HepG2 (cell line): ENCODE data around the gene PLVAP. TPM values are rescaled to one million over a fixed set of nuclear protein-coding genes. Genes with fewer than 3 reads are reported as not detected.

Experiments
- BRCA1 ChIP-seq: sonication (generic); formaldehyde crosslinking; IDR thresholded peaks from 2 replicates; pipeline ENCODE4 v1.4.0; 2020; ENCODE audit warnings: missing genetic modification reagents
- CAMTA2 ChIP-seq: sonication (generic); formaldehyde crosslinking; IDR thresholded peaks from 2 replicates; pipeline ENCODE4 v1.4.0; 2020; ENCODE audit warnings: mild to moderate bottlenecking, missing genetic modification reagents, borderline replicate concordance
- FOXA1 ChIP-seq, 2 experiments: fragments of 450-650 bp in 1 of 2; sonication (generic) in 1 of 2; formaldehyde crosslinking in 1 of 2; IDR thresholded peaks; 2 replicates each; pipeline versions ENCODE4 v1.4.0 to v1.6.1; 2016 to 2020; ENCODE audit warnings: missing genetic modification reagents in 1 of 2
- FOXK1 ChIP-seq: sonication (generic); formaldehyde crosslinking; IDR thresholded peaks from 2 replicates; pipeline ENCODE4 v1.4.0; 2020; ENCODE audit warnings: low read depth, missing genetic modification reagents, borderline replicate concordance
- FOXK2 ChIP-seq: fragments of 450-650 bp; IDR thresholded peaks from 2 replicates; pipeline ENCODE4 v1.6.1; 2016
- HNRNPK ChIP-seq: fragments of 200-400 bp; formaldehyde crosslinking; IDR thresholded peaks from 2 replicates; pipeline ENCODE4 v1.6.1; 2018; ENCODE audit warnings: low read length, low read depth, moderate library complexity, mild to moderate bottlenecking; ENCODE audit not compliant: poor library complexity, severe bottlenecking
- ISL2 ChIP-seq: sonication (generic); formaldehyde crosslinking; IDR thresholded peaks from 2 replicates; pipeline ENCODE4 v1.5.0; 2020; ENCODE audit warnings: missing genetic modification reagents
- KDM5B ChIP-seq: sonication (generic); formaldehyde crosslinking; IDR thresholded peaks from 2 replicates; pipeline ENCODE4 v1.4.0; 2020; ENCODE audit warnings: missing genetic modification reagents, mild to moderate bottlenecking, borderline replicate concordance
- KLF15 ChIP-seq: sonication (generic); formaldehyde crosslinking; IDR thresholded peaks from 2 replicates; pipeline ENCODE4 v1.8.1; 2023; ENCODE audit warnings: borderline replicate concordance, mild to moderate bottlenecking, inconsistent platforms, missing genetic modification reagents, mixed read lengths
- KMT2B ChIP-seq: IDR thresholded peaks from 2 replicates; pipeline ENCODE4 v1.6.1; 2016; ENCODE audit warnings: missing genetic modification reagents, missing compliant biosample characterization
- RBFOX2 ChIP-seq: fragments of 200-400 bp; formaldehyde crosslinking; IDR thresholded peaks from 2 replicates; pipeline ENCODE4 v1.6.1; 2017; ENCODE audit warnings: low read depth, mild to moderate bottlenecking, low read length
- SKI ChIP-seq: fragments of 450-650 bp; IDR thresholded peaks from one replicate; pipeline ENCODE4 v1.6.1; 2018; ENCODE audit warnings: mild to moderate bottlenecking; ENCODE audit not compliant: partially characterized antibody
- SRSF4 ChIP-seq: fragments of 200-400 bp; formaldehyde crosslinking; IDR thresholded peaks from one replicate; pipeline ENCODE4 v1.6.1; 2018; ENCODE audit warnings: mild to moderate bottlenecking, low read depth, low read length, moderate library complexity; ENCODE audit not compliant: poor library complexity, severe bottlenecking
- ZNF292 ChIP-seq: sonication (generic); formaldehyde crosslinking; IDR thresholded peaks from 2 replicates; pipeline ENCODE4 v1.8.1; 2022; ENCODE audit warnings: mild to moderate bottlenecking, low read depth, missing genetic modification reagents, borderline replicate concordance
- ZNF317 ChIP-seq: sonication (generic); formaldehyde crosslinking; IDR thresholded peaks from 2 replicates; pipeline ENCODE4 v1.5.0; 2020; ENCODE audit warnings: mild to moderate bottlenecking, missing genetic modification reagents
- ZNF354B ChIP-seq: sonication (generic); formaldehyde crosslinking; IDR thresholded peaks from 2 replicates; pipeline ENCODE4 v1.8.0; 2022; ENCODE audit warnings: mild to moderate bottlenecking, missing genetic modification reagents
- ZNF607 ChIP-seq: sonication (generic); formaldehyde crosslinking; IDR thresholded peaks from 2 replicates; pipeline ENCODE4 v1.5.1; 2020; ENCODE audit warnings: missing genetic modification reagents, mild to moderate bottlenecking, borderline replicate concordance
- ZNF709 ChIP-seq: sonication (generic); formaldehyde crosslinking; IDR thresholded peaks from 2 replicates; pipeline ENCODE4 v1.5.0; 2020; ENCODE audit warnings: mild to moderate bottlenecking, missing genetic modification reagents
- ZNF800 ChIP-seq: sonication (generic); formaldehyde crosslinking; IDR thresholded peaks from 2 replicates; pipeline ENCODE4 v1.4.0; 2020; ENCODE audit warnings: missing genetic modification reagents
- polyA plus RNA-seq, 8 experiments: library from polyadenylated mRNA; depleted of rRNA in 3 of 8; stranded (reverse) in 7 of 8; unstranded in 1 of 8; fragments of >200 nt; fragmentation: Illumina TruSeq in 4 of 8; extraction: Trizol in 4 of 8; gene quantifications; 2 replicates each; pipeline versions ENCODE4 v1.2.1 to v1.2.3, GENCODE V29; 2011 to 2016; ENCODE audit warnings: low read depth in 4 of 8, missing spikeins in 1 of 8, mixed read lengths in 1 of 8; ENCODE audit not compliant: insufficient read depth in 1 of 8
- total RNA-seq, 5 experiments: library from RNA; depleted of rRNA; stranded (reverse); fragments of >200 nt; fragmentation: Illumina TruSeq; extraction: Trizol; gene quantifications; 2 replicates each; pipeline ENCODE4 v1.2.3, GENCODE V29; 2016; ENCODE audit warnings: low read depth in 1 of 5
- TF ChIP-seq, protein P1 (sequence below): IDR thresholded peaks from 2 replicates; pipeline ENCODE4 v1.6.1; 2016; ENCODE audit warnings: low read depth, borderline replicate concordance
- TF ChIP-seq, protein P2 (sequence below): sonication (generic); formaldehyde crosslinking; conservative IDR thresholded peaks from 2 replicates; pipeline ENCODE4 v1.8.0; 2022; ENCODE audit warnings: low read depth, missing genetic modification reagents
- TF ChIP-seq, protein P3 (sequence below): sonication (generic); formaldehyde crosslinking; IDR thresholded peaks from 2 replicates; pipeline ENCODE4 v1.5.1; 2020; ENCODE audit warnings: mild to moderate bottlenecking, missing genetic modification reagents, moderate library complexity

The PLVAP gene
- total and polyA plus RNA-seq, 2 of the 13 experiments (the other 11 are each of a cell fraction or from before 2014, with no cell fraction given) = 0.26 TPM; not detected in 1

- no peak for TF ChIP-seq KLF15
- no peak for TF ChIP-seq KMT2B (CRISPR knock-in tag)
- no peak for TF ChIP-seq BRCA1 (CRISPR knock-in tag)
- no peak for TF ChIP-seq HNRNPK
- TF ChIP-seq SRSF4 = no peak
- TF ChIP-seq SKI = no peak
- TF ChIP-seq CAMTA2 = no peak
- TF ChIP-seq ZNF292 (CRISPR knock-in tag) = 0 out of 2 replicates have a peak, but pooled peaks have one; percentile 11
- TF ChIP-seq, protein P1, sequence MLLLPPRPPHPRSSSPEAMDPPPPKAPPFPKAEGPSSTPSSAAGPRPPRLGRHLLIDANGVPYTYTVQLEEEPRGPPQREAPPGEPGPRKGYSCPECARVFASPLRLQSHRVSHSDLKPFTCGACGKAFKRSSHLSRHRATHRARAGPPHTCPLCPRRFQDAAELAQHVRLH (CRISPR knock-in tag) = no peak
- TF ChIP-seq FOXK2 = no peak
- no peak for TF ChIP-seq ZNF317 (CRISPR knock-in tag)
- TF ChIP-seq, protein P2, sequence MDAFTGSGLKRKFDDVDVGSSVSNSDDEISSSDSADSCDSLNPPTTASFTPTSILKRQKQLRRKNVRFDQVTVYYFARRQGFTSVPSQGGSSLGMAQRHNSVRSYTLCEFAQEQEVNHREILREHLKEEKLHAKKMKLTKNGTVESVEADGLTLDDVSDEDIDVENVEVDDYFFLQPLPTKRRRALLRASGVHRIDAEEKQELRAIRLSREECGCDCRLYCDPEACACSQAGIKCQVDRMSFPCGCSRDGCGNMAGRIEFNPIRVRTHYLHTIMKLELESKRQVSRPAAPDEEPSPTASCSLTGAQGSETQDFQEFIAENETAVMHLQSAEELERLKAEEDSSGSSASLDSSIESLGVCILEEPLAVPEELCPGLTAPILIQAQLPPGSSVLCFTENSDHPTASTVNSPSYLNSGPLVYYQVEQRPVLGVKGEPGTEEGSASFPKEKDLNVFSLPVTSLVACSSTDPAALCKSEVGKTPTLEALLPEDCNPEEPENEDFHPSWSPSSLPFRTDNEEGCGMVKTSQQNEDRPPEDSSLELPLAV (CRISPR knock-in tag) = no peak
- peak; percentile 74 for TF ChIP-seq RBFOX2
- TF ChIP-seq KDM5B (CRISPR knock-in tag) = 0 out of 2 replicates have a peak, but pooled peaks have one; percentile 43
- TF ChIP-seq ZNF709 = no peak
- peak; percentile 48; the same call in 1 of the 2 replicates for TF ChIP-seq ZNF607 (CRISPR knock-in tag)
- no peak for TF ChIP-seq ISL2 (CRISPR knock-in tag)
- TF ChIP-seq ZNF354B (CRISPR knock-in tag) = no peak
- TF ChIP-seq FOXK1 (CRISPR knock-in tag) = no peak
- TF ChIP-seq, protein P3, sequence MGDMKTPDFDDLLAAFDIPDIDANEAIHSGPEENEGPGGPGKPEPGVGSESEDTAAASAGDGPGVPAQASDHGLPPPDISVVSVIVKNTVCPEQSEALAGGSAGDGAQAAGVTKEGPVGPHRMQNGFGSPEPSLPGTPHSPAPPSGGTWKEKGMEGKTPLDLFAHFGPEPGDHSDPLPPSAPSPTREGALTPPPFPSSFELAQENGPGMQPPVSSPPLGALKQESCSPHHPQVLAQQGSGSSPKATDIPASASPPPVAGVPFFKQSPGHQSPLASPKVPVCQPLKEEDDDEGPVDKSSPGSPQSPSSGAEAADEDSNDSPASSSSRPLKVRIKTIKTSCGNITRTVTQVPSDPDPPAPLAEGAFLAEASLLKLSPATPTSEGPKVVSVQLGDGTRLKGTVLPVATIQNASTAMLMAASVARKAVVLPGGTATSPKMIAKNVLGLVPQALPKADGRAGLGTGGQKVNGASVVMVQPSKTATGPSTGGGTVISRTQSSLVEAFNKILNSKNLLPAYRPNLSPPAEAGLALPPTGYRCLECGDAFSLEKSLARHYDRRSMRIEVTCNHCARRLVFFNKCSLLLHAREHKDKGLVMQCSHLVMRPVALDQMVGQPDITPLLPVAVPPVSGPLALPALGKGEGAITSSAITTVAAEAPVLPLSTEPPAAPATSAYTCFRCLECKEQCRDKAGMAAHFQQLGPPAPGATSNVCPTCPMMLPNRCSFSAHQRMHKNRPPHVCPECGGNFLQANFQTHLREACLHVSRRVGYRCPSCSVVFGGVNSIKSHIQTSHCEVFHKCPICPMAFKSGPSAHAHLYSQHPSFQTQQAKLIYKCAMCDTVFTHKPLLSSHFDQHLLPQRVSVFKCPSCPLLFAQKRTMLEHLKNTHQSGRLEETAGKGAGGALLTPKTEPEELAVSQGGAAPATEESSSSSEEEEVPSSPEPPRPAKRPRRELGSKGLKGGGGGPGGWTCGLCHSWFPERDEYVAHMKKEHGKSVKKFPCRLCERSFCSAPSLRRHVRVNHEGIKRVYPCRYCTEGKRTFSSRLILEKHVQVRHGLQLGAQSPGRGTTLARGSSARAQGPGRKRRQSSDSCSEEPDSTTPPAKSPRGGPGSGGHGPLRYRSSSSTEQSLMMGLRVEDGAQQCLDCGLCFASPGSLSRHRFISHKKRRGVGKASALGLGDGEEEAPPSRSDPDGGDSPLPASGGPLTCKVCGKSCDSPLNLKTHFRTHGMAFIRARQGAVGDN = peak; percentile 38; the same call in 1 of the 2 replicates
- TF ChIP-seq ZNF800 = no peak
- TF ChIP-seq FOXA1 (IDR thresholded peaks at IDR 0.05) = no peak
- TF ChIP-seq FOXA1 (CRISPR knock-in tag; IDR thresholded peaks at IDR 0.05) = no peak
Observed at GRCh38 chr19:17337675-17338432, 39.3 kb downstream of the PLVAP start (continued).
